Thoracic aorta (tissue), 2 donors: Measurements from ENCODE around the gene LEFTY1. TPM values are rescaled to one million over a fixed set of nuclear protein-coding genes. Genes with fewer than 3 reads are reported as not detected.

Source experiments
- ATAC-seq: fragments of 150-250 bp; one replicate; pipeline ENCODE4 v1.8.0; 2017; ENCODE audit warnings: low read depth; ENCODE audit not compliant: insufficient number of reproducible peaks, low FRiP score
- DNase-seq: peaks from one replicate; pipeline ENCODE4 v3.0.0-alpha.2; 2020; ENCODE audit warnings: low spot score
- H3K27ac ChIP-seq, 2 donors: fragments of 200-600 bp; sonication (generic); 1 replicate in 1 of 2; 2 replicates in 1 of 2; pipeline ENCODE4 v1.5.1; 2016; ENCODE audit warnings: mild to moderate bottlenecking in 2 of 2, moderate library complexity in 2 of 2
- H3K27me3 ChIP-seq: fragments of 200-600 bp; sonication (generic); replicated peaks from 2 replicates; pipeline ENCODE4 v1.6.0; 2016; ENCODE audit warnings: mild to moderate bottlenecking; ENCODE audit not compliant: insufficient read depth
- H3K36me3 ChIP-seq: fragments of 200-600 bp; sonication (generic); one replicate; pipeline ENCODE4 v1.5.1; 2016
- H3K4me1 ChIP-seq, 2 donors: fragments of 200-600 bp; sonication (generic); 1 replicate in 1 of 2; 2 replicates in 1 of 2; pipeline versions ENCODE4 v1.5.1 to v1.6.0; 2016; ENCODE audit warnings: low read depth in 2 of 2, mild to moderate bottlenecking in 1 of 2; ENCODE audit not compliant: control insufficient read depth in 1 of 2
- H3K4me3 ChIP-seq: fragments of 200-600 bp; sonication (generic); 2 replicates; pipeline ENCODE4 v1.5.1; 2016; ENCODE audit warnings: mild to moderate bottlenecking
- H3K9me3 ChIP-seq: fragments of 200-600 bp; sonication (generic); 2 replicates; pipeline ENCODE4 v1.5.1; 2016
- total RNA-seq, 2 donors: library from RNA; depleted of rRNA; stranded (reverse); fragments of >200 nt; gene quantifications; one replicate each; pipeline versions ENCODE4 v1.1.0 to v1.2.3, GENCODE V29; 2016
- TF ChIP-seq, protein P1 (sequence below): fragments of 200-600 bp; sonication (generic); IDR thresholded peaks from one replicate; pipeline ENCODE4 v1.5.1; 2019; ENCODE audit warnings: antibody characterized with exemption

LEFTY1 gene
- total RNA-seq, 2 donors from 2014 or later, result not detected

DNA sequence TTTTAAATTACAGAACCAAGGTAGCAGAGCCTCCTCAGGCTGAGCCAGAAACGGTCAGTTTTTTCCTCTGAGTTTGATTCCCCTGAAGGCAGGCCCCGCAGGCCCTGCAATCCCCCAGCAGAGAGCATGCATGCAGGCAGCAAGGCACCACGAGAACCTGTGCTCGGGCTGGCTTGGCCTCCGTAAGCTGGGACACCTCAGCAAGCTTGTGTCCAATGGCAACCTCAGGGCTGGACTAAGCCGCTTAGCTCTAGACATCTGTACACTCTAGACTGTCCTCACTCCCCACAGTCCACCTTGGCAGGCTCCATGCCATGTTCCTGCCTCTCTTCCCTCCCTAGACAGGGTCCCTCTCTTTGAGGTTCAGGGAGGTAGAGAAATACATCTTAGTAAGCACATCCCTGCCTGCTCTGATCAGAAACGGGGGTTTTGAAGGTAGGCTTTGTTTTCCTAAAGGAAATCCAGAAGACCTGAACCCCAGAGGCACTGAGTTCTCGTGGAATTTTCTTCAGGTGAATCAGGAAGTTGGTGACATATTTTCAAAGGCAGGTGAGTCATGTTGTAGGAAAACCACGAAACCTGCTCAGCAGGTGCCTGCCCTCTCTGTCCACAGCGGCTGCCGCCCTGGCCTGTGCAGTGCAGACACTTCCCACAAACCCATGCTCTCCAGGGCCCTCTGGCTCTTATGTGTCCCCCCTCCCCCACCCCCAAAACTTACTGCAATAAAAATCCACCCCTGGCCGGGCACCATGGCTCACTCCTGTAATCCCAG lies 13.7 kb downstream of the LEFTY1 start:
- DNase-seq (no peak), ATAC-seq (no peak)
- TF ChIP-seq, protein P1, sequence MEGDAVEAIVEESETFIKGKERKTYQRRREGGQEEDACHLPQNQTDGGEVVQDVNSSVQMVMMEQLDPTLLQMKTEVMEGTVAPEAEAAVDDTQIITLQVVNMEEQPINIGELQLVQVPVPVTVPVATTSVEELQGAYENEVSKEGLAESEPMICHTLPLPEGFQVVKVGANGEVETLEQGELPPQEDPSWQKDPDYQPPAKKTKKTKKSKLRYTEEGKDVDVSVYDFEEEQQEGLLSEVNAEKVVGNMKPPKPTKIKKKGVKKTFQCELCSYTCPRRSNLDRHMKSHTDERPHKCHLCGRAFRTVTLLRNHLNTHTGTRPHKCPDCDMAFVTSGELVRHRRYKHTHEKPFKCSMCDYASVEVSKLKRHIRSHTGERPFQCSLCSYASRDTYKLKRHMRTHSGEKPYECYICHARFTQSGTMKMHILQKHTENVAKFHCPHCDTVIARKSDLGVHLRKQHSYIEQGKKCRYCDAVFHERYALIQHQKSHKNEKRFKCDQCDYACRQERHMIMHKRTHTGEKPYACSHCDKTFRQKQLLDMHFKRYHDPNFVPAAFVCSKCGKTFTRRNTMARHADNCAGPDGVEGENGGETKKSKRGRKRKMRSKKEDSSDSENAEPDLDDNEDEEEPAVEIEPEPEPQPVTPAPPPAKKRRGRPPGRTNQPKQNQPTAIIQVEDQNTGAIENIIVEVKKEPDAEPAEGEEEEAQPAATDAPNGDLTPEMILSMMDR, result no peak
- no peaks in the 10 kb centered on the region for H3K27me3 ChIP-seq
- no peaks in the 10 kb centered on the region for H3K9me3 ChIP-seq
- H3K36me3 ChIP-seq, result peaks cover 39% of the 10 kb centered on the region
- peaks cover 26 to 36% of the 10 kb centered on the region in 2 donors for H3K4me1 ChIP-seq
- H3K27ac ChIP-seq, result no peak overlapping the region
- no peak overlapping the region for H3K4me3 ChIP-seq

DNA sequence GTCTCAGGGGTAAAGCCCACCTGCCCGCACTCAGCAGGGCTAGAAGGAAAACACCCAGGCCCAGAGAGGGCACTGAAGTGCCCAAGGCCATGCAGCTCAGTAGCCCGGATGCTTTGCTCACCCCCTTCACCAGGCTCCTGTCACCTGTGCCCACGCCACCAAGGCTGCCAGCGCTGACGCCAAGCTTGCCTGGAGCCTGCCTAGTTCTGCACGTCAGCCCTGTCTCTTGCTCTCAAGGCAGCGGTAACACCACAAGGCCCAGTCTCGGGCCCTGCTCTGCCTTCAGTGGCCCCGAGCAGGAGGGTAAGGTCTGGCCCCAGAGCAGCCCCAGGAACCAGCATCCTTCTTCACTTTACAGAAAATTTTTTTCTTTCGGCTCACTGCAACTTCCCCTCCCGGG lies 14.5 kb downstream of the LEFTY1 start:
- Histone ChIP-seq H3K4me1 (peaks cover 23 to 28% of the 10 kb centered on the region in 2 donors), H3K36me3 (peaks cover 42% of the 10 kb centered on the region), H3K9me3 (no peaks in the 10 kb centered on the region), H3K27ac (no peak overlapping the region), H3K27me3 (no peaks in the 10 kb centered on the region), H3K4me3 (no peak overlapping the region)
- DNase-seq (no peak), ATAC-seq (no peak)
- TF ChIP-seq, protein P1, result no peak

DNA sequence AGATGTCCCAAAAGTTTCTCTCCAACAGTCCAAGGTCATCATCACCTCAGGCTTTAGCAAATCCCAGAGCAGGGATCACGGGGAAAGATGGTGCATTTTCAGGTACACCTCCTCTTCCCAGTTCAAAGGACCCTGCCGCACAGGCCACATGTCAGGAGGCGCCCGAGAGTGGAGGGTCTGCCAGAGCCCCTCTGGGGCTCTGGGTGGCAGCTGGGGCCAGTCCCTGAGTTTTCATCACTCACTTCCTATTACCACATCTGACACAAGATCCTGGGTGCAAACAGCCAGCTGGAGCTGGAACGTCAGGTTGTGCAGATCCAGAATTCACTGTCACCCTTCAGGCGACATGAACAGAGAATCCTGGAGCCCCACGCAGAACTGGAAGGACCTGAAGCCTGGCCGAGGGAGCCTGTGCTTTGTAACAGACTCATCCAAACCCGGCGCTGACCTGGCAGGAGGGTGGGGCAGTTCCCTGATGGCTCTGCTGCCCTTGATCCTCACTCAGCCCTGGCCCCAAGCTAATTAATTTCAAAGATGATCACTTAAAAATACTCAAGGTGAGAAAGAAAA lies 15.6 kb downstream of the LEFTY1 start:
- Histone ChIP-seq H3K36me3 (peaks cover 46% of the 10 kb centered on the region), H3K4me3 (no peak overlapping the region), H3K27ac (no peak overlapping the region), H3K9me3 (no peaks in the 10 kb centered on the region), H3K4me1 (peaks cover 12 to 17% of the 10 kb centered on the region in 2 donors), H3K27me3 (no peaks in the 10 kb centered on the region)
- TF ChIP-seq, protein P1, result no peak
- DNase-seq (no peak), ATAC-seq (no peak)

DNA sequence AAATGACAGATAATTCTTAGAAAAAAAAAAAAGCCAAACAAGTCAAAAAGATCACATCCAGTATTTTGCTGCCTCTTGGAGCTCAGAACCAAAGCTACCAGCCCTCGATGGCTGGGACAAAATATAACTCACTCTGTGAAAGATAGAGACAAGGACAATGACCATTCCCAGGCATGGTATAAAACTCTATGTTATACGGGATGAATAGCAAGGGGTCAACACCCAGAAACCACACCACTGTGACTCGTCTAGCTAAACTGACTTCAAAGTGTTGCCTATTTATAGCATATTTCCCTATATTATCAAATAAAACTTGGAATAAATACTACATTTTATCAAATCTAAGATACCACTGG lies 16.9 kb downstream of the LEFTY1 start:
- Histone ChIP-seq H3K27ac (no peak overlapping the region), H3K9me3 (no peaks in the 10 kb centered on the region), H3K27me3 (no peaks in the 10 kb centered on the region), H3K36me3 (peaks cover 55% of the 10 kb centered on the region), H3K4me3 (no peak overlapping the region), H3K4me1 (peaks cover 0 to 4% of the 10 kb centered on the region in 2 donors)
- DNase-seq (no peak), ATAC-seq (no peak)
- TF ChIP-seq, protein P1, result no peak

DNA sequence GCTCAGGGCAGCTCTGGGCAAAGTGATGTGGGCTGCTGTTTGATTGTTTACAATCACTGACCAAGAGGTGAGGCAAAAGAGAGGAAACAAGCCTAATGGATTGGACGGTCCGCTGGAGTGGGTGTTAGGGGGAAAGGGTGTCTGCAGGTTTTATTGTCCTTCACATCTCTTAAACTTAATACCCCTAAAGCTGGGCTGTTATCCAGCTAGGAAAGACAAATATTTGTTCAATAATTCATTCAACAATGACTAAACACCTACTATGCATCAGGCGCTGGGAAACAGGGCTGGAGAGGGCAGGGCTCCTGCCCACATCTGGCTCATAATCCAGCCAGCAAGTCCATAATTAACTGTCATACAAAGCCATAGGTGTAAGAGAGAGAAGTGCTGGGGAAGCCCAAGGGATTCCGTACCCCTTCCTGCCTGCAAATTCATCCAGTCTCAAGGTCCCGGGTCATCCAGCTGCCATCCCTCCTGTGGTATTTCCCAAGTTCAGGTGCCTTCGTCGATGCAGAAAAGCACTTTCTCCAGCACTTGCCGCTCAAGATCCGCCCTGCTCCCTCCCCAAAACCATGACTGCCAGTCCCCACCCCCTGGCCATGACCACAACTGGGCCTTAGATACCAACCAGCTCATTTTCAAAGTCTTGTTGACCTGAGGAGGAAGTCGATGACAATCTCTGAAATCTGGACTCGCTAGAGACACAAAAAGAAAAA lies 17.4 kb downstream of the LEFTY1 start:
- ATAC-seq (no peak), DNase-seq (no peak)
- H3K4me1 ChIP-seq, result peaks cover 0 to under 1% of the 10 kb centered on the region in 2 donors
- H3K4me3 ChIP-seq, result no peak overlapping the region
- no peak overlapping the region for H3K27ac ChIP-seq
- TF ChIP-seq, protein P1, result no peak
- H3K27me3 ChIP-seq, result no peaks in the 10 kb centered on the region
- H3K9me3 ChIP-seq, result no peaks in the 10 kb centered on the region
- peaks cover 57% of the 10 kb centered on the region for H3K36me3 ChIP-seq
